ENCODE data around the gene BCL10. TPM values are rescaled to one million over a fixed set of nuclear protein-coding genes. Genes with fewer than 3 reads are reported as not detected.
A peak's percentile ranks its signal among the peaks of the same experiment; 100 is the strongest.

Gene BCL10
- total RNA-seq, 1 donor = 30.4 TPM

GRCh38 chr1:85307987-85308832 lies 31.8 kb upstream of the BCL10 start:
- Histone ChIP-seq H3K27ac (ENCODE audit: low read depth, low read length) (peak overlapping the region; percentile 47), H3K4me1 (ENCODE audit: insufficient read depth, low read length) (peaks cover 23% of the 10 kb centered on the region), H3K4me3 (ENCODE audit: insufficient read depth, low read length) (no peak overlapping the region), H3K36me3 (ENCODE audit: insufficient read depth, low read length) (no peaks in the 10 kb centered on the region), H4K20me1 (ENCODE audit: insufficient read depth, low read length) (no peaks in the 10 kb centered on the region), H3K4me2 (ENCODE audit: insufficient read depth, low read length) (peak overlapping the region; percentile 1), H3K27me3 (ENCODE audit: insufficient read depth, low read length) (no peaks in the 10 kb centered on the region), H2AFZ (ENCODE audit: low read length) (no peak overlapping the region), H3K9me3 (ENCODE audit: low read depth, low read length) (no peaks in the 10 kb centered on the region), H3K79me2 (ENCODE audit: insufficient read depth, low read length) (no peaks in the 10 kb centered on the region)
- TF ChIP-seq CTCF (IDR thresholded peaks at IDR 0.05; ENCODE audit: extremely low read depth, low read depth, low read length) = peak; percentile 97
- DNase-seq (ENCODE audit: insufficient read length, low spot score, missing footprints) = peak; percentile 79

- H3K36me3 ChIP-seq (ENCODE audit: insufficient read depth, low read length) = no peaks in the 10 kb centered on the region
- DNase-seq (ENCODE audit: insufficient read length, low spot score, missing footprints) = no peak
- peaks cover 12% of the 10 kb centered on the region for H3K4me1 ChIP-seq (ENCODE audit: insufficient read depth, low read length)
- no peak overlapping the region for H2AFZ ChIP-seq (ENCODE audit: low read length)
- no peaks in the 10 kb centered on the region for H3K9me3 ChIP-seq (ENCODE audit: low read depth, low read length)
- no peak overlapping the region for H3K4me3 ChIP-seq (ENCODE audit: insufficient read depth, low read length)
- H4K20me1 ChIP-seq (ENCODE audit: insufficient read depth, low read length) = no peaks in the 10 kb centered on the region
- H3K4me2 ChIP-seq (ENCODE audit: insufficient read depth, low read length) = no peak overlapping the region
- no peak for TF ChIP-seq CTCF (IDR thresholded peaks at IDR 0.05; ENCODE audit: extremely low read depth, low read depth, low read length)
- H3K79me2 ChIP-seq (ENCODE audit: insufficient read depth, low read length) = no peaks in the 10 kb centered on the region
- H3K27me3 ChIP-seq (ENCODE audit: insufficient read depth, low read length) = no peaks in the 10 kb centered on the region
- H3K27ac ChIP-seq (ENCODE audit: low read depth, low read length) = no peak overlapping the region
These were observed 29.8 kb upstream of the BCL10 start for GRCh38 chr1:85306236-85306635.

GRCh38 chr1:85303440-85304162 lies 27.2 kb upstream of the BCL10 start:
- H3K27ac ChIP-seq (ENCODE audit: low read depth, low read length) = no peak overlapping the region
- H3K9me3 ChIP-seq (ENCODE audit: low read depth, low read length) = no peaks in the 10 kb centered on the region
- no peak overlapping the region for H2AFZ ChIP-seq (ENCODE audit: low read length)
- no peaks in the 10 kb centered on the region for H3K36me3 ChIP-seq (ENCODE audit: insufficient read depth, low read length)
- no peak for DNase-seq (ENCODE audit: insufficient read length, low spot score, missing footprints)
- H3K4me1 ChIP-seq (ENCODE audit: insufficient read depth, low read length) = peaks cover 10% of the 10 kb centered on the region
- no peaks in the 10 kb centered on the region for H4K20me1 ChIP-seq (ENCODE audit: insufficient read depth, low read length)
- no peaks in the 10 kb centered on the region for H3K79me2 ChIP-seq (ENCODE audit: insufficient read depth, low read length)
- H3K27me3 ChIP-seq (ENCODE audit: insufficient read depth, low read length) = no peaks in the 10 kb centered on the region
- no peak overlapping the region for H3K4me3 ChIP-seq (ENCODE audit: insufficient read depth, low read length)
- no peak overlapping the region for H3K4me2 ChIP-seq (ENCODE audit: insufficient read depth, low read length)
- no peak for TF ChIP-seq CTCF (IDR thresholded peaks at IDR 0.05; ENCODE audit: extremely low read depth, low read depth, low read length)

- Histone ChIP-seq H3K27me3 (ENCODE audit: insufficient read depth, low read length) (no peaks in the 10 kb centered on the region), H3K4me3 (ENCODE audit: insufficient read depth, low read length) (no peak overlapping the region), H2AFZ (ENCODE audit: low read length) (no peak overlapping the region), H3K27ac (ENCODE audit: low read depth, low read length) (no peak overlapping the region), H3K4me2 (ENCODE audit: insufficient read depth, low read length) (no peak overlapping the region), H3K79me2 (ENCODE audit: insufficient read depth, low read length) (no peaks in the 10 kb centered on the region), H4K20me1 (ENCODE audit: insufficient read depth, low read length) (no peaks in the 10 kb centered on the region), H3K36me3 (ENCODE audit: insufficient read depth, low read length) (no peaks in the 10 kb centered on the region), H3K4me1 (ENCODE audit: insufficient read depth, low read length) (peaks cover 28% of the 10 kb centered on the region), H3K9me3 (ENCODE audit: low read depth, low read length) (no peaks in the 10 kb centered on the region)
- TF ChIP-seq CTCF (IDR thresholded peaks at IDR 0.05; ENCODE audit: extremely low read depth, low read depth, low read length) = no peak
- no peak for DNase-seq (ENCODE audit: insufficient read length, low spot score, missing footprints)
These were observed 23.7 kb upstream of the BCL10 start for GRCh38 chr1:85300140-85300539.

All from osteoblast (primary cell).